Ovary (tissue), 9 donors: ENCODE data around the gene DZIP1. TPM values are rescaled to one million over a fixed set of nuclear protein-coding genes. Genes with fewer than 3 reads are reported as not detected.

Source experiments
- DNase-seq, 5 donors: peaks; one replicate each; pipeline ENCODE4 v3.0.0-alpha.2; 2019 to 2020
- H3K27ac ChIP-seq, 2 donors: fragments of 200-600 bp; one replicate each; pipeline versions ENCODE4 v1.5.1 to v1.8.0; 2019 to 2022
- H3K27me3 ChIP-seq: fragments of 200-600 bp; one replicate; pipeline ENCODE4 v1.8.0; 2022
- H3K36me3 ChIP-seq: fragments of 200-600 bp; sonication (generic); one replicate; pipeline ENCODE4 v1.5.1; 2019
- H3K4me1 ChIP-seq: one replicate; pipeline ENCODE4 v1.8.1; 2013; ENCODE audit warnings: mild to moderate bottlenecking, moderate library complexity; ENCODE audit not compliant: insufficient read depth
- H3K4me3 ChIP-seq: fragments of 200-600 bp; sonication (generic); one replicate; pipeline ENCODE4 v1.5.1; 2017
- H3K9me3 ChIP-seq, 2 donors: fragments of 200-600 bp in 1 of 2; sonication (generic) in 1 of 2; one replicate each; pipeline versions ENCODE4 v1.5.1 to v1.8.1; 2013 to 2019; ENCODE audit warnings: mild to moderate bottlenecking in 1 of 2, moderate library complexity in 1 of 2
- EP300 ChIP-seq: sonication (generic); formaldehyde crosslinking; IDR thresholded peaks from one replicate; pipeline ENCODE4 v1.6.1; 2017; ENCODE audit warnings: antibody characterized with exemption
- POLR2A ChIP-seq: fragments of 450-650 bp; IDR thresholded peaks from one replicate; pipeline ENCODE4 v1.6.1; 2017; ENCODE audit warnings: antibody characterized with exemption, mild to moderate bottlenecking, moderate library complexity
- WGBS, 3 donors: extraction: QIAGEN DNeasy Blood & Tissue Kit in 1 of 3; methylation state at CpG; one replicate each; pipeline versions ENCODE4 v1.1.5 to v1.1.7; 2013 to 2017; 5-methylcytosine and 5-hydroxymethylcytosine counted together
- intact Hi-C, 4 donors: fragments of 100-400 bp; cut with DNase I; formaldehyde crosslinking; loops; one replicate each; pipeline versions ENCODE4 v1.11.0 to v1.15.1; 2022 to 2023
- polyA plus RNA-seq, 2 donors: library from polyadenylated mRNA; stranded (reverse); fragments of 200-250 nt in 1 of 2; fragments of 350-450 nt in 1 of 2; fragmentation: Illumina TruSeq in 1 of 2; extraction: RNeasy Lipid Tissue Mini Kit (QIAGEN cat#74804) in 1 of 2; gene quantifications; one replicate each; pipeline ENCODE4 v1.2.3, GENCODE V29; 2013 to 2014
- total RNA-seq, 7 donors: library from RNA; depleted of rRNA in 2 of 7; stranded (reverse); fragments of >200 nt in 2 of 7; fragmentation: NEBNext Ultra II Directional in 3 of 7; extraction: Animal tissue kit (Norgen Biotek cat#: 25700) in 3 of 7; gene quantifications; one replicate each; pipeline versions ENCODE4 v1.1.0 to v1.2.4, GENCODE V29; 2016 to 2023
- TF ChIP-seq, protein P1 (sequence below), 3 donors: fragments of 450-650 bp in 2 of 3; fragments of 200-600 bp in 1 of 3; IDR thresholded peaks; one replicate each; pipeline versions ENCODE4 v1.5.1 to v1.8.0; 2016 to 2022; ENCODE audit warnings: antibody characterized with exemption in 3 of 3, mild to moderate bottlenecking in 1 of 3
- donor health status: DM: no; HTN: no; CAD: no; lungs with moderate emphysema.
- donor health status: DM: no; HTN: no; CAD: no.
- donor health status: Bipolar disorder and iron deficiency.
- donor health status: DM: yes; HTN: yes; CAD: no.
- donor health status: DM: no; HTN: no; CAD: no.
- donor health status: DM: yes; HTN: yes; CAD: no.

DZIP1 gene
- total and polyA plus RNA-seq, 9 donors = 22.1 to 55.8 (median 44.3) TPM

DNA sequence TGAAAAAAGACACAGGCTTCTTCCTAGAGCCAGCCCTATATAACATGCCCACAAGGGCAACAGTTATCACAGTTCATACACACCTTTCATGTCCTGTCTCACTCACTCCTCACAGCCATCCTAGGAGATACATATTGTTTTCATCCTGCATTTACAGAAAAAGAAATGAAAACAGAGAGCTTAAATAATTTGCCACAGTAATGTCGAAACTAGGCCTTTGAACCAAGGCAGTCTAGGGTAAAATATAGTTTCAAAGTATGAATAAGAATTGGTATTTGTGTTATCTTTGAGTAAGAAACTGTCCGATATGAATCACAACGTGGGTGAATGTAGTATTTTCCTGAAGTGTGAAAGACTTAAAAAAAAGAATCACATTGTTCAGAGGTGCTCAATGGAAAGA is 65.2 kb downstream of the DZIP1 start:
- Histone ChIP-seq H3K4me3 (no peak overlapping the region), H3K27me3 (no peaks in the 10 kb centered on the region), H3K27ac (no peak overlapping the region), H3K9me3 (no peaks in the 10 kb centered on the region), H3K4me1 (no peaks in the 10 kb centered on the region), H3K36me3 (no peaks in the 10 kb centered on the region)
- TF ChIP-seq POLR2A (no peak), EP300 (no peak)
- TF ChIP-seq, protein P1, sequence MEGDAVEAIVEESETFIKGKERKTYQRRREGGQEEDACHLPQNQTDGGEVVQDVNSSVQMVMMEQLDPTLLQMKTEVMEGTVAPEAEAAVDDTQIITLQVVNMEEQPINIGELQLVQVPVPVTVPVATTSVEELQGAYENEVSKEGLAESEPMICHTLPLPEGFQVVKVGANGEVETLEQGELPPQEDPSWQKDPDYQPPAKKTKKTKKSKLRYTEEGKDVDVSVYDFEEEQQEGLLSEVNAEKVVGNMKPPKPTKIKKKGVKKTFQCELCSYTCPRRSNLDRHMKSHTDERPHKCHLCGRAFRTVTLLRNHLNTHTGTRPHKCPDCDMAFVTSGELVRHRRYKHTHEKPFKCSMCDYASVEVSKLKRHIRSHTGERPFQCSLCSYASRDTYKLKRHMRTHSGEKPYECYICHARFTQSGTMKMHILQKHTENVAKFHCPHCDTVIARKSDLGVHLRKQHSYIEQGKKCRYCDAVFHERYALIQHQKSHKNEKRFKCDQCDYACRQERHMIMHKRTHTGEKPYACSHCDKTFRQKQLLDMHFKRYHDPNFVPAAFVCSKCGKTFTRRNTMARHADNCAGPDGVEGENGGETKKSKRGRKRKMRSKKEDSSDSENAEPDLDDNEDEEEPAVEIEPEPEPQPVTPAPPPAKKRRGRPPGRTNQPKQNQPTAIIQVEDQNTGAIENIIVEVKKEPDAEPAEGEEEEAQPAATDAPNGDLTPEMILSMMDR (IDR thresholded peaks at IDR 0.05) = no peak
- DNase-seq = no peak
- 80 to 90% (median 81%) methylated on average over 3 of the region's 3 CpGs for WGBS, 3 donors
- intact Hi-C loops = no loop called here

DNA sequence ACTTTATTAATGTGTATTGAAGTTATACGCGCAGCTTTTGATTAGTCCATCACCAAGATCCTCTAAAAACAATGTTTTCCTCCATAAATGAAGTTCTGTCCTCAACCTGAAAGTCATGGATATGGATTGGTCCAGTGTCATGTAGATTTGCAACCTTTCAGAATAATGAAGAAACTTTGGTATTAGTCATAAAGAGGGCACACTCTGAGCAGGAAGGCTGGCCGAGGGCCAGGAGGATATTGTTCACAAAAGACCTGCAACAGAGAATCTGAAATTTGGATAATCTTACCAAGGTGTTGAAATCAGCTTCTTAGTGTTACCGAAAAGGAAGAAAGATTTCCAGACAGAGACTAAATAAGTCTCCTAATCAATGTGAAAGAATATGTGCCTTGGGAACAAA is 71.3 kb downstream of the DZIP1 start:
- no peak for DNase-seq
- Histone ChIP-seq H3K4me1 (no peaks in the 10 kb centered on the region), H3K9me3 (no peaks in the 10 kb centered on the region), H3K27me3 (no peaks in the 10 kb centered on the region), H3K36me3 (no peaks in the 10 kb centered on the region), H3K4me3 (no peak overlapping the region), H3K27ac (no peak overlapping the region)
- intact Hi-C loops = no loop called here
- 89 to 92% (median 91%) methylated on average over 4 of the region's 4 CpGs for WGBS, 3 donors
- TF ChIP-seq, protein P1 (IDR thresholded peaks at IDR 0.05) = no peak
- TF ChIP-seq EP300 (no peak), POLR2A (no peak)

DNA sequence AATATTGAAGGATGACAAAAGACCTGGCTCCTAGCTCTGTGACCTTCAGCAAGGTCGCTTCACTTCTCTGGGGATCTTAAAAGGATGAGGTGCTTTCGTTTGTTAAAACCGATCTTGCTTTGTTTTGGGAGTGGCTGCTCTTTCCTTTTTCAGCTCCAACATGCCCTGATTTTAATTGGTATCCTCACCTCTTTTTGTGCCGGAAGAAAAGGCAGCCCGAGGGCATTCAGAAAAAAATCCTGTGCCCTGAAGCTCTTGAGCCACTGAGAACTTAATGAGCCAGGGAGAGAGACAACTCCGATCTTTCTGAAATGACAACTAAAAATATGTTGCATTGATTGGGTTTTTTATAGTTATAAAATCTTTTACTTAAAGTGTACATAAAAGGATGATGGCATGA is 72.6 kb downstream of the DZIP1 start:
- H3K27me3 ChIP-seq = no peaks in the 10 kb centered on the region
- intact Hi-C loops = no loop called here

DNA sequence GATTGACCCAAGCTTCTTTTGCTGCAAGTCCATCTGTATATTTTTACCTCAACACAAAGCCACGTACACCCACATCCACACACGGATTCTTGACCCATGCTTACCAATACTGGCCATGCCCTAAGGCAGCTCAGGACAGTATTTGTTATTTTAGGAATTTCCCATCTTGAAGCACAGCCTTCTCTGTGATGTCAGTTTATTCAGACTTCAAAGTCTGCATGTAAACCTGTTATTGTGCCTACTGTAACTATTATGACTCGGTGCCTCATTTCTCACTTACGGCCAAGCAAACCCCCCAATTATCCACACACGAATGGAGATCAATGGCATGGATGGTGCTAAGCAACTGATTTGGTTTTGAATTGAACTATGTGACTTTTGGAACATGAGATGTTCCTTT is 74.5 kb downstream of the DZIP1 start:
- H3K9me3 ChIP-seq = no peaks in the 10 kb centered on the region
- no peak overlapping the region for H3K4me3 ChIP-seq
- H3K4me1 ChIP-seq = no peaks in the 10 kb centered on the region
- 79 to 86% (median 82%) methylated on average over 5 of the region's 5 CpGs for WGBS, 3 donors
- no peaks in the 10 kb centered on the region for H3K36me3 ChIP-seq
- TF ChIP-seq, protein P1 (IDR thresholded peaks at IDR 0.05) = no peak
- TF ChIP-seq POLR2A (no peak), EP300 (no peak)
- DNase-seq = no peak
- no peak overlapping the region for H3K27ac ChIP-seq
- intact Hi-C loops = no loop called here
- H3K27me3 ChIP-seq = no peaks in the 10 kb centered on the region

More for the DNA sequence above, 72.6 kb downstream of the DZIP1 start:
- TF ChIP-seq, protein P1 (IDR thresholded peaks at IDR 0.05) = no peak
- TF ChIP-seq POLR2A (no peak), EP300 (no peak)
- Histone ChIP-seq H3K27ac (no peak overlapping the region), H3K4me3 (no peak overlapping the region), H3K9me3 (no peaks in the 10 kb centered on the region), H3K4me1 (no peaks in the 10 kb centered on the region), H3K36me3 (no peaks in the 10 kb centered on the region)
- no peak for DNase-seq
- WGBS, 3 donors = 51 to 70% (median 63%) methylated on average over 6 of the region's 6 CpGs
